ENCODE results near the gene MAML2. TPM values are rescaled to one million over a fixed set of nuclear protein-coding genes. Genes with fewer than 3 reads are reported as not detected.

MAML2 gene
- polyA plus RNA-seq, 3 donors = 0.57 to 7.6 (median 1.2) TPM

GRCh38 chr11:96173422-96173821, 169.6 kb downstream of the MAML2 start:
- Histone ChIP-seq H3K4me2 (replicated peaks; ENCODE audit: extremely low read depth, low read length, poor library complexity, severe bottlenecking) (peak overlapping the region; percentile 14), H3K27ac (ENCODE audit: low read depth in 1 of 2, low read length in 2 of 2) (peak overlapping the region in 1 of 2 donors; percentile 39), H3K9ac (ENCODE audit: insufficient read depth, low read length, poor library complexity, severe bottlenecking) (no peak overlapping the region), H3K36me3 (replicated peaks in 1 of 2; ENCODE audit: control insufficient read depth in 1 of 2, insufficient read depth in 2 of 2, low read length in 2 of 2) (no peaks in the 10 kb centered on the region), H4K20me1 (ENCODE audit: insufficient read depth, low read length) (no peaks in the 10 kb centered on the region), H3K27me3 (ENCODE audit: control insufficient read depth in 2 of 2, insufficient read depth in 2 of 2, low read length in 2 of 2) (no peaks in the 10 kb centered on the region), H3K9me3 (replicated peaks in 1 of 2; ENCODE audit: control insufficient read depth in 1 of 2, insufficient read depth in 1 of 2, low read length in 2 of 2) (no peaks in the 10 kb centered on the region), H3K4me3 (replicated peaks in 1 of 3; ENCODE audit: low read depth in 2 of 3, low read length in 3 of 3) (no peak overlapping the region), H2AFZ (ENCODE audit: insufficient read depth, low read depth, low read length, poor library complexity, severe bottlenecking) (peak overlapping the region; percentile 6), H3K79me2 (ENCODE audit: insufficient read depth, low read length) (no peaks in the 10 kb centered on the region), H3K4me1 (ENCODE audit: control insufficient read depth in 1 of 2, insufficient read depth in 2 of 2, low read length in 2 of 2) (peaks cover 26 to 29% of the 10 kb centered on the region in 2 donors)
- intact Hi-C loops (cut with micrococcal nuclease) = no loop called here
- DNase-seq = peak; percentile 34 to 75 (median 69)
- Mint-ChIP-seq H3K27ac (peak overlapping the region; percentile 20 to 89 (median 62)), H3K36me3 (peaks cover 9 to 20% of the 10 kb centered on the region in 2 donors), H3K4me1 (peaks cover 28% of the 10 kb centered on the region), H3K4me3 (peak overlapping the region in 1 of 2 donors; percentile 54), H3K9me3 (no peaks in the 10 kb centered on the region), H3K27me3 (ENCODE audit: low read depth in 3 of 3) (peaks cover 0 to 4% (median 3%) of the 10 kb centered on the region in 3 donors)
- TF ChIP-seq, protein P1, sequence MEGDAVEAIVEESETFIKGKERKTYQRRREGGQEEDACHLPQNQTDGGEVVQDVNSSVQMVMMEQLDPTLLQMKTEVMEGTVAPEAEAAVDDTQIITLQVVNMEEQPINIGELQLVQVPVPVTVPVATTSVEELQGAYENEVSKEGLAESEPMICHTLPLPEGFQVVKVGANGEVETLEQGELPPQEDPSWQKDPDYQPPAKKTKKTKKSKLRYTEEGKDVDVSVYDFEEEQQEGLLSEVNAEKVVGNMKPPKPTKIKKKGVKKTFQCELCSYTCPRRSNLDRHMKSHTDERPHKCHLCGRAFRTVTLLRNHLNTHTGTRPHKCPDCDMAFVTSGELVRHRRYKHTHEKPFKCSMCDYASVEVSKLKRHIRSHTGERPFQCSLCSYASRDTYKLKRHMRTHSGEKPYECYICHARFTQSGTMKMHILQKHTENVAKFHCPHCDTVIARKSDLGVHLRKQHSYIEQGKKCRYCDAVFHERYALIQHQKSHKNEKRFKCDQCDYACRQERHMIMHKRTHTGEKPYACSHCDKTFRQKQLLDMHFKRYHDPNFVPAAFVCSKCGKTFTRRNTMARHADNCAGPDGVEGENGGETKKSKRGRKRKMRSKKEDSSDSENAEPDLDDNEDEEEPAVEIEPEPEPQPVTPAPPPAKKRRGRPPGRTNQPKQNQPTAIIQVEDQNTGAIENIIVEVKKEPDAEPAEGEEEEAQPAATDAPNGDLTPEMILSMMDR (IDR thresholded peaks at IDR 0.05) = no peak
- whole genome bisulfite sequencing (ENCODE audit: insufficient coverage) = no CpG with 5 or more reads among the region's 7 CpGs

- Mint-ChIP-seq H3K4me1 (peaks cover 28% of the 10 kb centered on the region), H3K4me3 (no peak overlapping the region), H3K27me3 (ENCODE audit: low read depth in 3 of 3) (peaks cover 0 to 4% (median 2%) of the 10 kb centered on the region in 3 donors), H3K27ac (peak overlapping the region in 3 of 7 donors; percentile 53 to 89 (median 65)), H3K36me3 (peaks cover 9 to 16% of the 10 kb centered on the region in 2 donors), H3K9me3 (no peaks in the 10 kb centered on the region)
- Histone ChIP-seq H3K27ac (ENCODE audit: low read depth in 1 of 2, low read length in 2 of 2) (no peak overlapping the region), H3K27me3 (ENCODE audit: control insufficient read depth in 2 of 2, insufficient read depth in 2 of 2, low read length in 2 of 2) (no peaks in the 10 kb centered on the region), H3K4me3 (replicated peaks in 1 of 3; ENCODE audit: low read depth in 2 of 3, low read length in 3 of 3) (no peak overlapping the region), H3K9ac (ENCODE audit: insufficient read depth, low read length, poor library complexity, severe bottlenecking) (no peak overlapping the region), H2AFZ (ENCODE audit: insufficient read depth, low read depth, low read length, poor library complexity, severe bottlenecking) (no peak overlapping the region), H3K9me3 (replicated peaks in 1 of 2; ENCODE audit: control insufficient read depth in 1 of 2, insufficient read depth in 1 of 2, low read length in 2 of 2) (no peaks in the 10 kb centered on the region), H3K4me2 (replicated peaks; ENCODE audit: extremely low read depth, low read length, poor library complexity, severe bottlenecking) (no peak overlapping the region), H3K4me1 (ENCODE audit: control insufficient read depth in 1 of 2, insufficient read depth in 2 of 2, low read length in 2 of 2) (peaks cover 30 to 35% of the 10 kb centered on the region in 2 donors), H3K36me3 (replicated peaks in 1 of 2; ENCODE audit: control insufficient read depth in 1 of 2, insufficient read depth in 2 of 2, low read length in 2 of 2) (no peaks in the 10 kb centered on the region), H4K20me1 (ENCODE audit: insufficient read depth, low read length) (no peaks in the 10 kb centered on the region), H3K79me2 (ENCODE audit: insufficient read depth, low read length) (no peaks in the 10 kb centered on the region)
- DNase-seq = no peak
- TF ChIP-seq, protein P1 (IDR thresholded peaks at IDR 0.05) = no peak
- intact Hi-C loops (cut with micrococcal nuclease) = no loop called here
- 100% methylated on average over 1 of the region's 1 CpG for WGBS (ENCODE audit: insufficient coverage)
Measured at GRCh38 chr11:96172604-96173003, 170.4 kb downstream of the MAML2 start.
